Renal cortex interstitium (tissue), 11 donors: ENCODE data around the gene CFD. TPM values are rescaled to one million over a fixed set of nuclear protein-coding genes. Genes with fewer than 3 reads are reported as not detected.
"Not testable (repeated sequence)": the region's sequence is repeated elsewhere in the genome, so short reads cannot be mapped to it uniquely, and the experiment has no call there.

Experiments used
- DNase-seq, 11 donors: peaks; one replicate each; pipeline ENCODE4 v3.0.0-alpha.2; 2013; ENCODE audit warnings: low read depth in 9 of 11, low spot score in 4 of 11; ENCODE audit errors: extremely low read depth in 1 of 11
- polyA plus RNA-seq, 3 donors: library from polyadenylated mRNA; unstranded; fragments of 120-200 nt; gene quantifications; one replicate each; pipeline ENCODE4 v1.2.1, GENCODE V29; 2013; ENCODE audit not compliant: insufficient read length in 3 of 3

Gene CFD
- polyA plus RNA-seq, 3 donors = 1.9 to 4.9 (median 3.9) TPM

DNA sequence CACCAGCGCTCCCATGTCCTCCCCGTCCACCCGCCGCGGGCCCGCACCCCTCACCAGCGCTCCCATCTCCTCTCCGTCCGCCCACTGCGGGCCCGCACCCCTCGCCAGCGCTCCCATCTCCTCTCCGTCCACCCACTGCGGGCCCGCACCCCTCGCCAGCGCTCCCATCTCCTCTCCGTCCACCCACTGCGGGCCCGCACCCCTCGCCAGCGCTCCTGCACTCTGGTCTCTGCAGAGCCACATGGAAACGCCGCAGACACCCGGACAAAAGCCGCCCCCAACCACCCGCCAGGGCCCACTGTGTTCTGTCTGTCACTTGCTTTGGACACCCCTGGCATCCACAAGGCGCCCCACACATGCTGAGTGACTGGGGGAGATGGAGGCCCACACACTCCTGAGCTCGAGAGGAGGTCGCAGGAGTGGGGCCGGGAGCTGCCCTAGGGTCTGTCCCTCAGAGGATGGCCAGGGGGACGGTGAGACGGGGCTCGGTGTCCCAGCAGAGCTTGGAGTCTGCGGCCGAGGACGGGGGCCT, 7.4 kb downstream of the CFD start:
- no peak for DNase-seq

DNA sequence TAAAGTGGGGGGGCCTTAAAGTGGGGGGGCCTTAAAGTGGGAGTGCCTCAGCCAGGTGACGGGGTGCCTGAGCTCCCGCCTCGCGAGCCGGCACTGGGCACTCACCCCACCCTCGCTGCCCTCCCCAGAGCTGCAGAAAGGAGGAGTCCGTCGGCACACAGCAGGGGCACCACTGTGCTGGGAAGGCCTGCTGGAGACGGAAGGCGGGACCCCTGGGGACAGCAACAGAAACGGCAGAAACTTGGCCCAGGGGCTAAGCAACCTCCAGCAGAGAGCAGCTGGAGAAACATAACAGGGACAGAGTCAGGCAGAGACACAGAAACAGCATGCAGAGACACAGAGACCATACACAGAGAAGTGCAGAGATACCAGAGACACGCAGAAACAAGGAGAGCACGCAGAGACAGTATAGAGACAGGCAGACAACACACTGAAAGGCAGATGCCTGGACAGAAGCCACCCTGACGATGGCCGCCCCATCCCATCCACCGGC, 7.9 kb downstream of the CFD start:
- DNase-seq = no peak

DNA sequence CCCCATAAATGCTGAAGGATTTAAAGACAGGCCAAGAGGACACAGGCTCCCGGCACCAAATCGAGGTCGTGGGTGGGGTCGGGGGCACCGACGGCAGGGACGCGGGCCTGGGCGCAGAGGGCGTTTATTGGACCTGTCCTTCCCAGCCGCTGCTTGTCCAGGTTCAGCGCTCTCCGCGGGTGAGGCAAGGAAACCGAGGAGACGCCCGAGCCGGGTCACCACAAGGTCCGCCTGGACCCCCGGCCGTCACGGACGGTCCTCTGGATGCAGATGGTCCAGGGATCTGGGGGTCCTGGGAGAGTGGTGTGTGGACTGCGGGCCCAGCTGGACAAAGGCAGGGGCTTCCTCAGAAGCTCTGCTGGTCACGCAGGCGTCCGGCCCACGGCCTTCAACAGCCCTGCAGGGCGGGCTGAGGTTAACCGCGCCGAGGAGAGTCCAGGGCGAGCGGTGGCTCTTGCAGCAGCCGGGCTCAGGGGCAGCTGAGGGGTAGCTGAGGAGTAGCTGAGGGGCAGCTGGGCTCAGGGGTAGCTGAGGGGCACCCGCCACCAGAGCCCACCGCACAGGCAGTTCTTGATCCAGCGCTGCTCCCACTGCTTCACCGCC, 8.5 kb downstream of the CFD start:
- DNase-seq = no peak

DNA sequence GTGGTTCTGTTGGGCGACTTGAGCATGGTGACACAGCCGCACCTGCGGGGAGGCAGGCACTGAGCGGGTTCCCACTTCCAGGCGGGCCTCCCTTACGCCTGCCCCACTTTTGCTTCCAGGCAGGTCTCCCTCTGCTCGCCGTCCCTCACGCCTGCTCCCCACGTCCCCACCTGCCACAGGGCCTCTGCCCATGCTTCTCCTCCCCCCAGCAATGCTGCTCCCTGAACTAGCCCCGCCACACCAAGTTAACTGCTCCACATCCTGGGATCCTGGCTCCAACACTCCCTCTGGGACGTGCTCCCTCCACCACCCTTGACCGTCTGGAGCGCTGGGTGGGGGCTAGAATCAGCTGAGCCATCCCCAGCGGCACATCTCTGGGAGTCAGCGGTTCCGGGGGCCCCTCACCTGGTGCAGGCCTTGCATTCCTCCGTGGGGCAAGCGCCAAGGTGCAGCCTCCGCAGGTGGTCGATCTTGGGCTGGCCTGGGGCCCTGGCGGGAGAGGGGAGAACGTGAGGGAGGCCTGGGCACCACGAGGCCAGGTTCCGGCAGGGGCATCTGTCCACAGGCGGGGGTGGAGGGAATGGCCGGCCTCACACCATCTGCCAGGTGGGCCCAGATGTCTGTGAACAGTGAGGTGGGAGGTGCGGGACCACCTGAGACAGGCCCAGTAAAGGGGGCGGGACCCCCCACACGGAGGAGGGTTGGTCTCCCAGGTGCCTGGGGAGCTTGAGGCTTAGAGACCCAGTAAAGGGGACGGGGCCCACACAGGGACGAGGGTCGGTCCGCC, 9.2 kb downstream of the CFD start:
- DNase-seq = no peak

DNA sequence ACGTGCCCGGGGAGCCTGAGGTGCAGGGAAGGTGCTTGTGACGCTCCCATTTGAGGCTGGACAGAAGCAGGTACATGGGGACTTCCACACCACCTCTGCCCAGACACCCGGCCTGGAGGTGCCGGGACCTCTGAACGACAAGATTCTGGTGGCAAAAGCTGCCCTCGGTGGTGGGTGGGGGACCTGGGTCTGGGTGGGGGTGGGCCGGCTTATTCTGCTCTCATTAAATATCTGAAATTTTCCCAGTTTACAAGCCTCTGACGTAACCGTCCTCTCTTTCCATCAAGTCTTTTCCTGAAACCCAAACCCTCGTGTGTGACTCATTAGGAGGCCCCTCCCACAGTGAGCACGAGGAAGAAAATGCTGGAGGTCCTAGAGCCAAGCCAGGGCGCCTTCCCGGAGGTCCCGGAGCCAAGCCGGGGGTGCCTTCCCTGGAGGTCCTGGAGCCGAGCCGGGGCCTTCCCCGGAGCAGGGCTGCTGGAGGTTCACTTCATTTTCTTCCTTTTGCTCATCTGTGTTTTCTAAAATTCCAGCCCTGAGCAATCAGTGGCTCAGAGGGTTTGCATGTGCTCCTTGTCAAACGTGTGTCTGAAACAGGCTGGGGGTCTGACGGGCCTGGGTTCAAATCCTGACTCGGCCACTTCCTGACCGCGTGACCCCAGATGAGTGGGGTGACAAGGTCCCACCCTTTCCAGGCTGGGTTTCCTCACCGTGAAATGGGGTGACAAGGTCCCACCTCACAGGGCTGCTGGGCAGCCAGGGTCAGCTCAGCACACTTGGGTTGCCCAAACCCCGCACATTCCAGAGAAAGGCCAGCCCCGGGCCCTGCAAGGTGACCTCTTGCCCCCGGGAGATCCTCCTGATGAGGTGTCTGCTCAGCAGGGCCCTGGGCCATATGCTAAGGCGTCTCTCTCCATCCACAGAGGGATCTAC, 10.0 kb downstream of the CFD start:
- no peak for DNase-seq

DNA sequence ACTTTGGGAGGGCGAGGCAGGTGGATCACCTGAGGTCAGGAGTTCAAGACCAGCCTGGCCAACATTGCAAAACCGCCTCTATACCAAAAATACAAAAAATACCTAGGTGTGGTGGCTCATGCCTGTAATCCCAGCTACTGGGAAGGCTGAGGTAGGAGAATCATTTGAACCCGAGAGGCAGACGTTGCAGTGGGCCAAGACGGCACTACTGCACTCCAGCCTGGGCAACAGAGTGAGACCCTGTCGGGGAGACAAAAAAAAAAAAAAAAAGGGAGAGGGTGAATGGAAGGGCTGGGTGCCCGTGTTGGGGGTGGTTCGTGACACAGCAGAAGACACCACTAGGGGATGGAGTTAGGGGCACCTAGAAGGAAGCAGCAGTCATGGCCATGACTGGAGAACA, 10.8 kb downstream of the CFD start:
- DNase-seq = no peak

DNA sequence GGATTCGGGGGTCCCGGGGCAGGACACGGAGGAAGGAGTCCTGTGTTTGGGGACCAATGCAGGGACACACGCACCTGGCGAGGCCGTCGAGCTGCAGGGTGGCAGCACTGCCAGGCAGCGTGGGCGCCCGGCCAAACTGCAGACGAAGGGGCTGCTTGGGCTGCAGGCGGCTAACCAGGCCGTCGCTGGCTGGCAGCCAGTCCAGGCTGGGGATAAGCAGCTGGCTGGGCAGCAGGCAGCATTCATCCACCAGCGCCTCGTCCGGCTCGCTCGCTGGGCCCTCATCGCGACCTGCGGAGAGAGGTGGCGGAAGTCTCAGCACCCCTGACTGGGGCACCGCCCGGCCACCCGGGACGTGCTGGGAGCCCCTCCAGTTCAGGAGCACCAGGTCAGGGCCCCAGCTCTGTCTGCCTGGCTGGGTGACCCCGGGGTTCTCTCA, 11.5 kb downstream of the CFD start:
- no peak for DNase-seq

DNA sequence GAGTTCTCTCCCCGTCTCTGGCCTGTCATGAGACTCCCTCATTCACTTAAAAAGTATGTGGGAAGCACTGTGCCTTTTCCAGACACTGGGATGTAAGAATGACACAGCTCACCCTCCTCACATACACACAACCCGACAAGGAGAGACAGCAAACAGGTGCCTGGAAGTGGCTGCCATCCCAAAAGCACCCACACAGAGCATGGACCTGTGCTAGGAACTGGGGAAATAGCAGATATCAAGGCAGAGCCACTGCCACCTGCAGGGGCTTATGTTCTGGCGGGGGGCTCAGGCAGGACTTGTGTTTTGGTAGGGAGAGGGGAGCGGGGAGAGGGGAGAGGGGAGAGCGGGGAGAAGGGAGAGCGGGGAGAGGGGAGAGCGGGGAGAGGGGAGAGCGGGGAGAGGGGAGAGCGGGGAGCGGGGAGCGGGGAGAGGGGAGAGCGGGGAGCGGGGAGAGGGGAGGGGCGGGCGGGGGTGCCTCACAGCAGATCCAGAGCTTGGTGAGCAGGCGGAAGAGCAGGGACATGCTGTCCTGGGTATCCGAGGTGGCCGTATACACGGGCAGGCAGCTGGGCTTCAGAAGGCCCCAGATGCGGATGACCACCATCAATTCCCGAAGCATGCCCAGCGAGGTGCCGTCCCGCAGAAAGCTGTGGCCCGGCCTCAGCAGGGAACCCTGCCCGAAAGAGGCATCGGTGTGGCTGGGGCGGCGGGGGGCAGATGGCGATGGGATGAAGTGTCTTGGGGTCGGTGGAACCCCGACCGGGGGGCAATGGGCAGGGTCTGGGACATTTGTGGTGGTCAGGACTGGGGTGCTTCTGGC, 12.2 kb downstream of the CFD start:
- no peak for DNase-seq

DNA sequence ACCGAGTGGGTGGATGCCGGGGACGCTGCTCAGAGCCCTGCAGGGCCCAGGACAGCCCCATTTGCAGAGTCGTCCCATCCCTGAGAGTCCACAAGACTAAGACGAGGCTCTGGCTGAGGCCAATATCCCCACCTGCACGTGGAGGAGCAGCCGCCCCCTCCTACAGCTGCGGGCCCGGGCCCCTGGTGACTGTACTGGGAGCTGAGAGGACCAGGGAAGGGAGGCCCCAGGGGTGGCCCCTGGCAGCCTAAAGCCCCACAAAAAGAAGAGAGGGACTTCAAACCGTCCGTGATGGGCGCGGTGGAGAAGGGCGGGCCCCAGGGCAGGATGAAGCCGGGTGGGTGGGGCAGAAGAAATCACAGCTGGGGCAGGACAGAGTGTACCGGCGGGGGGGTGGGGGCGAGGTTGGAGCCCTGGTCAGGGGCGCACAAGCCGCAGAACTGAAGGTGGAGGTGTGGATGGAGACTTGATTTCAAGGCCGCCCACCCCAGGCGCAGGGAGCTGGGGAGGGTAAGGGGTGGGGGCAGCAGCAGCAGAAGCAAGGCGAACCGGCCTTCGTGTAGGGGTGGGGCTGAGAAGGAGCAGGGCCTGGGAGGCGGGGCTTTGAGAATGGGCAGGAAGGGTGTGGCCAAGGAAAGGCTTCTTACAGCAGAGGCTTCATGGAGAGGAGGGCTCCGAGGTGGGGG, 12.9 kb downstream of the CFD start:
- DNase-seq = no peak

DNA sequence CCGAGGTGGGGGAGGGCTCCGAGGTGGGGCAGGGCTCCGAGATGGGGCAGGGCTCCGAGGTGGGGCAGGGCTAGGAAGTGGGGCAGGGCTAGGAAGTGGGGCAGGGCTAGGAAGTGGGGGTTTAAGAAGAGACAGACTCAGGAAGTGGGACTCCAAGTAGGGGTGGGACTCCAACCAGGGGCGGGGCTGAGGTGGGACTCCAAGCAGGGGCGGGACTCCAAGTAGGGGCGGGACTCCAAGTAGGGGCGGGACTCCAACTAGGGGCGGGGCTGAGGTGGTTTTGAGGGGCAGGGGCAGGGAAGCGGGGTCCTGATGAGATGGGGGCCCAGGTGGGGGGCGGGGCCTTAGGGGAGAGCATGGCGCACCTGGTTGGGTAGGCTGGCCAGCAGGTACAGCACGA, 13.6 kb downstream of the CFD start:
- no peak for DNase-seq

DNA sequence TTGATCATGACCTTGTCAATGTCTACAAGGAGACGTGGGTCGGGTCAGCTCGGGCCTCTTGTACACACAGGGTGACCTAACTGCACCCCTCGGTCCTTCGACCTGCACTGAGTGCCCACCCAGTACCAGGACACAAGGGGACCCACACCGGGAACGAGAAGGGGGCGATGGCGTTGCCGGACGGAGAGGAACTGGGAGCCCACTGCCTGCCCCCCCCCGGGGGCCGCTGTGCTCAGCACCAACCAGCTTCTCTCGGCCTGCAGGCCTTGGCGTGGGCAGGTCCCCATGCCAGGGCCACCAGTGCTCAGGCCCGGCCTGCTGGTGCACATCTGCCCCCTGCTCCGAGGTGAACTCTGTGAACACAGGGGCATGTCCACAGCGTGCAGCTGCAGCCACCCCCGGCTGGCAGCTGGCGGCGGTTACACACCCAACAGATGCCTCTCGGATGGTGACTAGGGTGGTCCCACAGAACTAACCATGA, 14.1 kb downstream of the CFD start:
- no peak for DNase-seq

DNA sequence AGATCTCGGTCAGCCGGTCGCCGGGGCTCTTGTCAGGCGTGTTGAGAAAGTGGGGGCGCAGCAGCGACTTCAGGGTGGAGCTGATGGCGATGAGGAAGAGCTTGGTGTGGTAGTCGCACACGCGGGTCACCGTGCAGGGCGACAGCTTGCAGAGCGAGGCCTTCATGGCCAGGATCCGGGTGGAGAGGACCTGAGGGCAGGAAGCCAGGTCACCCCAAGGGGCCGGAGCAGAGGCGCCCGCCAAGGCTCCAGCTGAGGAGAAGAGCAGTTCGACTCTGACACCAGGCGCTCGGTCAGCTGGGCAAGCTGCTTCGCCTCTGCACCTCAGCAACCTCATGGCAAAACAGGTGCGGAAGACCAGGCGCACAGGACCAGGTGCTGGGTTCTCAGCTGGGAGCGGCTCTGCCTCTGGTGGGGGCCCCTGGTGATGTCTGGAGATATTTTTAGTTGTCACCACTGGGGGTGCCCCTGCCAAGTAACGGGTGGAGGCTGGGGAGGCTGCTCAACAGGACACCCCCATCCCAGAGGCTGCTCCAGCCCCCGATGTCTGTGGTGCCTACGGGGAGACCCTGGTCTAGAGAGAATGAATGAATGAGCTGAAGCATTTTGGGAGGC, 15.9 kb downstream of the CFD start:
- no peak for DNase-seq

DNA sequence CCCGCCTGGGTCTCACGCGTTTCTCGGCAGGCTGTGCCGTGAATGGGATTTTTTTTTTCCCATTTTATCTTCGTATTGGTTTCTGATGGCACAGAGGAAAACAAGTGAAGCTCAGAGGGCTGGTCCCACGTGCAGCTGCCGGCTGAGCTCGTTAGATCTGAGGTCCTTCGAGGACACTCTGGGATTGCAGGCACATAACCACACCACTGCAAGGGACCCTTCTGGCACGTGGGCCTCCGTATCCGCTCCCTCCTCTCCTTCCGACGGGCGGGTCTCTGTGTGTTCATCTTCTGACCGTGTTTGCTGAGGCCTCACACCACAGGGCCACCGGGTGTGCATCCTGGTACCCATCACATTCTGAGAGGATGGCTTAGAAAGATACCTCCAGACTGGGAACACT, 16.6 kb downstream of the CFD start:
- no peak for DNase-seq

DNA sequence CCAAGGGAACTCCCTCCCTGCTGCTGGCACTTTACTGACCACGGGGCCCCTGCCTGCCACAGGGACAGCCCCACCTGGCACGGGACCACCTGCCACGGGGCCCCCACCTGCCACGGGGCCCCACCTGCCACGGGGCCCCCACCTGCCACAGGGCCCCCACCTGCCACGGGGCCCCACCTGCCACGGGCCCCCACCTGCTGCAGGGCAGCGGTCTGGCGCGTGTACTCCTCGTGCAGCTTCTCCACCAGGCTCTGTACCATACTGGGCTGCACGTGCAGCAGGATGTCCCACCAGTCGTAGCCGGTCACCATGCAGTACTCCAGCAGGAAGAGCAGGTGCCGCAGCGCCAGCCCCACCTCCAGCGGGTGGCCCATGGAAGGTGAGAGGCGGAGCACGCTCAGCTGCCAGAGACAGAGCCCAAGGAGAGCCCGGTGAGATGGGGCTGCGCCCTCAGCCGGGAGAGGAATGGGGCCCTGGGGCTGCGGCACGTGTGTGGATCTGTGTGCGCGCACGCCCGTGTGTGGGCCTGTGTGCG, 17.4 kb downstream of the CFD start:
- no peak for DNase-seq

DNA sequence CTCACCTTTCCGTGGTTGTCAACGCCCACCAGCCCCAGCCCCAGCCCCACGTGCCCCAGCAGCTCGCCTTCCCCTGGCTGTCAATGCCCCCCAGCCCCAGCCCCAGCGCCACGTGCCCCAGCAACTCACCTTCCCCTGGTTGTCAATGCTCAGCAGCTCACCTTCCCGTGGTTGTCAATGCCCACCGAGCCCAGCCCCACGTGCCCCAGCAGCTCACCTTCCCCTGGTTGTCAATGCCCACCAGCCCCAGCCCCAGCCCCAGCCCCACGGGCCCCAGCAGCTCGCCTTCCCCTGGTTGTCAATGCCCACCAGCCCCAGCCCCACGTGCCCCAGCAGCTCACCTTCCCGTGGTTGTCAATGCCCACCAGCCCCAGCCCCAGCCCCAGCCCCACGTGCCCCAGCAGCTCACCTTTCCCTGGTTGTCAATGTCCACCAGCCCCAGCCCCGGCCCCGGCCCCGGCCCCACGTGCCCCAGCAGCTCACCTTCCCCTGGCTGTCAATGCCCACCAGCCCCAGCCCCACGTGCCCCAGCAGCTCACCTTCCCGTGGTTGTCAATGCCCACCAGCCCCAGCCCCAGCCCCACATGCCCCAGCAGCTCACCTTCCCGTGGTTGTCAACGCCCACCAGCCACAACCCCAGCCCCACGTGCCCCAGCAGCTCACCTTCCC, 18.7 kb downstream of the CFD start:
- not testable (repeated sequence) for DNase-seq

DNA sequence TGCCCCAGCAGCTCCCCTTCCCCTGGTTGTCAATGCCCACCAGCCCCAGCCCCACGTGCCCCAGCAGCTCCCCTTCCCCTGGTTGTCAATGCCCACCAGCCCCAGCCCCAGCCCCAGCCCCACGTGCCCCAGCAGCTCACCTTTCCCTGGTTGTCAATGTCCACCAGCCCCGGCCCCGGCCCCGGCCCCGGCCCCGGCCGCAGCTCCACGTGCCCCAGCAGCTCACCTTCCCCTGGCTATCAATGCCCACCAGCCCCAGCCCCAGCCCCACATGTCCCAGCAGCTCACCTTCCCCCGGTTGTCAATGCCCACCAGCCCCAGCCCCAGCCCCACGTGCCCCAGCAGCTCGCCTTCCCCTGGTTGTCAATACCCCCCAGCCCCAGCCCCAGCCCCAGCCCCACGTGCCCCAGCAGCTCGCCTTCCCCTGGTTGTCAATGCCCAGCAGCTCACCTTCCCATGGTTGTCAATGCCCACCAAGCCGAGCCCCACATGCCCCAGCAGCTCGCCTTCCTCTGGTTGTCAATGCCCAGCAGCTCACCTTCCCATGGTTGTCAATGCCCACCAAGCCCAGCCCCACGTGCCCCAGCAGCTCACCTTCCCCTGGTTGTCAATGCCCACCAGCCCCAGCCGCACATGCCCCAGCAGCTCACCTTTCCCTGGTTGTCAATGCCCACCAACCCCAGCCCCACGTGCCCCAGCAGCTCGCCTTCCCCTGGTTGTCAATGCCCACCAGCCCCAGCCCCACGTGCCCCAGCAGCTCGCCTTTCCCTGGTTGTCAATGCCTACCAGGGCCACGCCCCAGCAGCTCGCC, 19.5 kb downstream of the CFD start:
- DNase-seq = not testable (repeated sequence)
